Esophagus squamous epithelium (tissue), 5 donors: ENCODE results near the gene ZNF358. TPM values are rescaled to one million over a fixed set of nuclear protein-coding genes. Genes with fewer than 3 reads are reported as not detected.

Experiments
- DNase-seq: peaks from one replicate; lab custom pipeline; 2025; lab: John Stamatoyannopoulos, UW
- H3K27ac ChIP-seq, 4 donors: fragments of 200-600 bp; sonication (generic); one replicate each; pipeline ENCODE4 v1.5.1; 2016 to 2019; ENCODE audit warnings: mild to moderate bottlenecking in 1 of 4
- H3K27me3 ChIP-seq, 4 donors: fragments of 200-600 bp; sonication (generic); 1 replicate in 3 of 4; 2 replicates in 1 of 4; pipeline versions ENCODE4 v1.5.1 to v1.6.0; 2017 to 2021; ENCODE audit warnings: antibody characterized with exemption in 1 of 4
- H3K36me3 ChIP-seq, 3 donors: fragments of 200-600 bp; sonication (generic); one replicate each; pipeline ENCODE4 v1.5.1; 2016 to 2019
- H3K4me1 ChIP-seq, 3 donors: fragments of 200-600 bp; sonication (generic); one replicate each; pipeline ENCODE4 v1.5.1; 2017 to 2019
- H3K4me3 ChIP-seq, 4 donors: fragments of 200-600 bp; sonication (generic); 1 replicate in 3 of 4; 2 replicates in 1 of 4; pipeline ENCODE4 v1.5.1; 2016 to 2019; ENCODE audit warnings: mild to moderate bottlenecking in 2 of 4, moderate library complexity in 1 of 4
- H3K9me3 ChIP-seq, 3 donors: fragments of 200-600 bp; sonication (generic); one replicate each; pipeline ENCODE4 v1.5.1; 2016 to 2019
- POLR2A ChIP-seq, 4 donors: fragments of 450-650 bp; IDR thresholded peaks; one replicate each; pipeline ENCODE4 v1.6.1; 2017; ENCODE audit warnings: antibody characterized with exemption in 4 of 4, mild to moderate bottlenecking in 4 of 4, moderate library complexity in 3 of 4
- WGBS, 2 donors: methylation state at CpG; one replicate each; pipeline ENCODE4 v1.1.5; 2018; 5-methylcytosine and 5-hydroxymethylcytosine counted together
- intact Hi-C: fragments of 100-400 bp; cut with DNase I; formaldehyde crosslinking; loops from one replicate; pipeline ENCODE4 v1.15.0; 2022
- total RNA-seq, 4 donors: library from RNA; depleted of rRNA; stranded (reverse); fragments of >200 nt; gene quantifications; one replicate each; pipeline ENCODE4 v1.1.0, GENCODE V29; 2016
- TF ChIP-seq, protein P1 (sequence below), 6 experiments: fragments of 450-650 bp in 4 of 6; fragments of 200-600 bp in 2 of 6; sonication (generic) in 2 of 6; IDR thresholded peaks; one replicate each; pipeline ENCODE4 v1.5.1; 2016 to 2019; ENCODE audit warnings: antibody characterized with exemption in 6 of 6, mild to moderate bottlenecking in 4 of 6, moderate library complexity in 4 of 6
- donor health status: DM: yes; HTN: yes; CAD: no.

Gene ZNF358
- total RNA-seq, 4 donors from 2014 or later: 3.8 to 42.2 (median 19.5) TPM

DNA sequence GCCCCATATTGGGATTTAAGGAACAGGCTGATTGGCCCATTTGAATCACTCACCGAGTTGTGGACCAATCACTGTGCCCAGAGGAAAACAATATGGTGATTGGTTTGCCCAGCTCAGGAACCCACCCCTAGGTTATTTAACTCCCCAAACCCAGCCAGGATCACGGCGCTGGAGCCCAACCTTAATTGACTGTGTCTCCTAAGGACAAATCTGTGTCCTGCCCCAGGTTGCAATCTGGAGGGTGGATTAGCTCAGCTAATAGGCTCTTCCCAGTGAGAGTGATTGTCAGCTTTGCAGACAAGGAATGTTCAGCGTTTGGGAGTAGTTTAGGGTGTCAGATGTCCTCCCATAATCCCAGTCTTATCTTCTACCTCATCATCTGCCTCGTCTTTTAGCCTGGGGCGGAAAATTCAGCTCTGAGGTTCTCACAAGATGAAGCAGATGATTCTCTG, 3.5 kb upstream of the ZNF358 start:
- TF ChIP-seq, protein P1, sequence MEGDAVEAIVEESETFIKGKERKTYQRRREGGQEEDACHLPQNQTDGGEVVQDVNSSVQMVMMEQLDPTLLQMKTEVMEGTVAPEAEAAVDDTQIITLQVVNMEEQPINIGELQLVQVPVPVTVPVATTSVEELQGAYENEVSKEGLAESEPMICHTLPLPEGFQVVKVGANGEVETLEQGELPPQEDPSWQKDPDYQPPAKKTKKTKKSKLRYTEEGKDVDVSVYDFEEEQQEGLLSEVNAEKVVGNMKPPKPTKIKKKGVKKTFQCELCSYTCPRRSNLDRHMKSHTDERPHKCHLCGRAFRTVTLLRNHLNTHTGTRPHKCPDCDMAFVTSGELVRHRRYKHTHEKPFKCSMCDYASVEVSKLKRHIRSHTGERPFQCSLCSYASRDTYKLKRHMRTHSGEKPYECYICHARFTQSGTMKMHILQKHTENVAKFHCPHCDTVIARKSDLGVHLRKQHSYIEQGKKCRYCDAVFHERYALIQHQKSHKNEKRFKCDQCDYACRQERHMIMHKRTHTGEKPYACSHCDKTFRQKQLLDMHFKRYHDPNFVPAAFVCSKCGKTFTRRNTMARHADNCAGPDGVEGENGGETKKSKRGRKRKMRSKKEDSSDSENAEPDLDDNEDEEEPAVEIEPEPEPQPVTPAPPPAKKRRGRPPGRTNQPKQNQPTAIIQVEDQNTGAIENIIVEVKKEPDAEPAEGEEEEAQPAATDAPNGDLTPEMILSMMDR (IDR thresholded peaks at IDR 0.05): no peak
- TF ChIP-seq POLR2A (IDR thresholded peaks at IDR 0.05): no peak
- no peaks in the 10 kb centered on the region for H3K36me3 ChIP-seq
- DNase-seq: no peak
- WGBS, 2 donors: 37 to 48% methylated on average over 5 to 6 of the region's 6 CpGs
- no peaks in the 10 kb centered on the region for H3K9me3 ChIP-seq
- H3K27ac ChIP-seq: no peak overlapping the region
- H3K4me3 ChIP-seq: no peak overlapping the region
- H3K4me1 ChIP-seq: peaks cover 9 to 40% (median 26%) of the 10 kb centered on the region in 3 donors
- intact Hi-C loops: no loop called here
- H3K27me3 ChIP-seq: no peaks in the 10 kb centered on the region

DNA sequence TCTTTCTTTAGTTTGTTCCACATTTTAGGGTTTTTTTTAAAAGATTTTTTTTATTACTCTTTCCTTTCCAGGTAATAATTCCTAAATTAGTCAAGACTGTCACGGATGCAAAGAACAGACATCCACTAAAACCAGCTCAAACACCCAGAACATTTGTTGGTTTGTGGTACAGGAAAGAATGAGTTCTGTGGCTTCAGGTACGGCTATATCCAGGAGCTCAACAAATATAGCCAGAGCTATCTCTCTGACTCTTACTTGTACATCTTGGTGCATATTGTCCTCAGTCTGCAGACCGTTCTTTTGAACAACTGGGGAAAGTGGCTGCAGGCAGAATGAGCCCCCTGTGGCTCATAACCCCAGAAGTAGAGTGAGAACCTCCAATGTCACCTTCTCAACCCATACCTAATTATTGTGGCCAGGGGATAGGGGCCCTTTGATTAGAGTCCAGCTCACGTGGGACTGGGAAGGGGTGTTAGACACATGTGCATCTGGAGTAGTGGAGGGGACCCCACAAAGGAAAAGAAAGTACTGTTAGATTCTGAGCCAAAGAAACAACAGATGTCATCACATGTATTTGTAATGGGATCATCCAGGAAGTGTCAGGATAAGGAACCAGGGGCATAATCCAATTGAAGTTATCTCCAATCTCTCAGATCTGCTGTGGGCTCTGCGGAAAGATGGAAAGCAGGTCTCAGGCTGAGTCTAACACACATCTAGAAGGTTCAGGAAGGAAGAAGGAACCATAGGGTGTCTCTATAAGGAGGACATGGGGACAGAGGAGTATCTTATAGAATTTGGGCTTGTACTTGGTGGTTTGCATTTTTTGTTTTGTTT, 1.9 kb upstream of the ZNF358 start:
- H3K27me3 ChIP-seq: no peaks in the 10 kb centered on the region
- 79 to 96% methylated on average over 4 to 5 of the region's 5 CpGs for WGBS, 2 donors
- no peaks in the 10 kb centered on the region for H3K9me3 ChIP-seq
- TF ChIP-seq, protein P1 (IDR thresholded peaks at IDR 0.05): no peak
- no peak for TF ChIP-seq POLR2A (IDR thresholded peaks at IDR 0.05)
- no peak for DNase-seq
- intact Hi-C loops: no loop called here
- no peak overlapping the region for H3K4me3 ChIP-seq
- peaks cover 0 to 1% (median 0%) of the 10 kb centered on the region in 3 donors for H3K36me3 ChIP-seq
- H3K27ac ChIP-seq: peak overlapping the region; percentile 85 to 94 (median 88)
- H3K4me1 ChIP-seq: peaks cover 9 to 38% (median 21%) of the 10 kb centered on the region in 3 donors

DNA sequence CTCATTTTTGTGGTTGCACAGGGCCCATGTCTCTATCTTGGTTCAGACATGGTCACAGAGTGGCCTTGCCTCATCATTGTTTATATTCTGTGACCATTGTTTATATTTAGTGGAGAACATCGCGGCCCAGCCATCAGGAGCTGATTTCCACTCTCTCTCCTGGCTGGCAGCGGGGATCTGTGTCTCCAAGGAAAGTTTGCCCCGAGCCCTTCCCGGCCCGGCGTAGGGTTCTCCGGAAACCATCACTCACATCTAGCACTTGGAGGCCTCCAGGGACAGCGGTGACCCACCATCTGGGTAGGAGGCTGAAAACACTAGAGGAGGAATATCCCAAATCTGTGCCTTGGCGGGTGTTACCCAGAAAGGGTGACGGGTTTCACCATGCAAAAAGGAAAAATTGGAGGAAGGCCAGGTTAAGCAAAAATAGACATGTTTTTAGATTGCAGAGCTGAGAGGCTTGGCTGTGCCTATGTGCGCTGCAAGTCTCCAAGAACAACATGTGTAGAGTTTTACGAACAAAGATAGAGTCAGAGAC, 726 bp upstream of the ZNF358 start:
- no peak for DNase-seq
- 30 to 34% methylated on average over 4 to 13 of the region's 13 CpGs for WGBS, 2 donors
- intact Hi-C loops: no loop called here
- TF ChIP-seq, protein P1 (IDR thresholded peaks at IDR 0.05): no peak
- no peak for TF ChIP-seq POLR2A (IDR thresholded peaks at IDR 0.05)
- peaks cover 9 to 38% (median 21%) of the 10 kb centered on the region in 3 donors for H3K4me1 ChIP-seq
- H3K4me3 ChIP-seq: peak overlapping the region in 3 of 4 donors; percentile 65 to 86 (median 67)
- H3K27me3 ChIP-seq: no peaks in the 10 kb centered on the region
- no peaks in the 10 kb centered on the region for H3K9me3 ChIP-seq
- H3K36me3 ChIP-seq: peaks cover 0 to 13% (median 6%) of the 10 kb centered on the region in 3 donors
- H3K27ac ChIP-seq: peak overlapping the region; percentile 85 to 94 (median 88)

DNA sequence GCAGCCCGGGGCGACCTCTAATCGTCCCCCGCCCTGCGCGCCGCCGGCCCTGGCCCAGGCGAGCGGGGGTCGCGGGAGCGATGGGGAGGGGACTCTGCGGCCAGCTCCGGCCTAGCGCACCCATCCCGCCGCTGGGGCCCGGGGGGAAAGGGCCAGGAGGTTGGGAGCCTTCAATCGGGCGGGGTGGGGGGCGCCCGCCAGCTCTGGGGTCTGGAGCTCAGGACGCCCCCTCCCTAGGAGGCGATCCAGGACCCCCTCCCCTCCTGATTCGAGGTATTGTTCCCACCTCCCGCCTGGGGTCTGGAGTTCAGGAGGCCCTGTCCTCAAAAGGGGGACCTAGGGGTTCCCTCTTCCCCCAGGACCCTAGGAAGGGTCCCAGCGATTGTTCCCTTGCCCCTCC, 430 bp downstream of the ZNF358 start:
- intact Hi-C loops: no loop called here
- DNase-seq: no peak
- Histone ChIP-seq H3K27me3 (no peaks in the 10 kb centered on the region), H3K9me3 (no peaks in the 10 kb centered on the region), H3K4me1 (peaks cover 9 to 39% (median 21%) of the 10 kb centered on the region in 3 donors), H3K27ac (peak overlapping the region; percentile 84 to 94 (median 85)), H3K4me3 (peak overlapping the region; percentile 52 to 86 (median 66)), H3K36me3 (peaks cover 0 to 20% (median 7%) of the 10 kb centered on the region in 3 donors)
- no CpG with 5 or more reads among the region's 28 CpGs for WGBS, 2 donors
- TF ChIP-seq POLR2A (IDR thresholded peaks at IDR 0.05): no peak
- TF ChIP-seq, protein P1 (IDR thresholded peaks at IDR 0.05): no peak

DNA sequence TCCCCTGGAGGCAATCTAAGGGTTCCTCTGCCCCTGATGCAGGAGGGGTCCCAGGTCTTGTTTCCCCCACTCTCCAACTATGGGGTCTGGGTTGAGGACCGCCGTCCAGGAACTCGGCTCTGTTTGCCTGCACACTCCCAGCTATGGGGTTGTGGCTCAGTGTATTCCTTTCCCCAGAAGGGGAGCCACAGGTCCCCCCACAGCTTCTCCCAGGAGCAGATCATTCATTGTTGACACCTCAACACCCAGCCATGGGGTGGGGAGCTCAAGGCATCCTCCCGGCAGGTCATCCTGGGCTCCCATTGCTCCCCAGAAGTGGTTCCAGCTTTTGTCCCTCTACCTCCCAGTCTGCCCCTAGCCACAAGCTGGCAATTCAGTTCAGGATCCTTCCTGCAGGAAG, 975 bp downstream of the ZNF358 start:
- WGBS, 2 donors: 34% methylated on average over 4 of the region's 4 CpGs; no CpG with 5 or more reads in 1 of the 2 donors

More for the DNA sequence above, 975 bp downstream of the ZNF358 start:
- TF ChIP-seq, protein P1 (IDR thresholded peaks at IDR 0.05): no peak
- TF ChIP-seq POLR2A (IDR thresholded peaks at IDR 0.05): no peak
- H3K36me3 ChIP-seq: peaks cover 0 to 20% (median 7%) of the 10 kb centered on the region in 3 donors
- H3K27ac ChIP-seq: peak overlapping the region; percentile 84 to 94 (median 85)
- no peak for DNase-seq
- peak overlapping the region; percentile 52 to 86 (median 66) for H3K4me3 ChIP-seq
- intact Hi-C loops: no loop called here
- no peaks in the 10 kb centered on the region for H3K9me3 ChIP-seq
- no peaks in the 10 kb centered on the region for H3K27me3 ChIP-seq
- peaks cover 10 to 44% (median 24%) of the 10 kb centered on the region in 3 donors for H3K4me1 ChIP-seq
